Liver (tissue), 9 donors: ENCODE measurements around the gene SLC39A13. TPM values are rescaled to one million over a fixed set of nuclear protein-coding genes. Genes with fewer than 3 reads are reported as not detected.

Source experiments
- DNase-seq: peaks from one replicate; pipeline ENCODE4 v3.0.0-alpha.2; 2017; ENCODE audit warnings: low spot score
- H3K27ac ChIP-seq, 2 donors: one replicate each; pipeline ENCODE4 v1.7.0; 2013; ENCODE audit warnings: inconsistent platforms in 2 of 2, low read length in 2 of 2, control low read depth in 1 of 2, low read depth in 1 of 2, mild to moderate bottlenecking in 1 of 2
- H3K27me3 ChIP-seq, 4 donors: one replicate each; pipeline versions ENCODE4 v1.6.1 to v1.7.0; 2013; ENCODE audit warnings: low read length in 3 of 4, inconsistent platforms in 1 of 4, mild to moderate bottlenecking in 1 of 4, moderate library complexity in 1 of 4; ENCODE audit not compliant: control insufficient read depth in 4 of 4, insufficient read depth in 4 of 4
- H3K36me3 ChIP-seq, 4 donors: one replicate each; pipeline versions ENCODE4 v1.6.1 to v1.7.0; 2013; ENCODE audit warnings: low read length in 3 of 4, mild to moderate bottlenecking in 3 of 4, low read depth in 1 of 4, moderate library complexity in 1 of 4; ENCODE audit not compliant: control insufficient read depth in 4 of 4, insufficient read depth in 3 of 4
- H3K4me1 ChIP-seq, 4 donors: one replicate each; pipeline versions ENCODE4 v1.6.1 to v1.7.0; 2013; ENCODE audit warnings: low read length in 3 of 4, mild to moderate bottlenecking in 3 of 4, moderate library complexity in 1 of 4; ENCODE audit not compliant: control insufficient read depth in 4 of 4, insufficient read depth in 4 of 4
- H3K4me3 ChIP-seq, 3 donors: one replicate each; pipeline versions ENCODE4 v1.6.1 to v1.7.0; 2013; ENCODE audit warnings: low read length in 3 of 3, control low read depth in 1 of 3, low read depth in 1 of 3, mild to moderate bottlenecking in 1 of 3
- H3K9ac ChIP-seq, 2 donors: one replicate each; pipeline ENCODE4 v1.7.0; 2013; ENCODE audit warnings: low read length in 2 of 2, mild to moderate bottlenecking in 2 of 2, moderate library complexity in 2 of 2, control low read depth in 1 of 2, low read depth in 1 of 2
- H3K9me3 ChIP-seq, 4 donors: one replicate each; pipeline versions ENCODE4 v1.6.1 to v1.7.0; 2013; ENCODE audit warnings: low read length in 3 of 4; ENCODE audit not compliant: control insufficient read depth in 4 of 4
- EGR1 ChIP-seq, 2 donors: IDR thresholded peaks; 2 replicates each; pipeline ENCODE4 v1.6.1; 2016 to 2018; ENCODE audit warnings: antibody characterized with exemption in 2 of 2, low read depth in 2 of 2
- FOXA1 ChIP-seq: IDR thresholded peaks from 2 replicates; pipeline ENCODE4 v1.6.1; 2016; ENCODE audit warnings: antibody characterized with exemption
- FOXA2 ChIP-seq: IDR thresholded peaks from 2 replicates; pipeline ENCODE4 v1.6.1; 2016; ENCODE audit warnings: antibody characterized with exemption
- GABPA ChIP-seq, 2 donors: IDR thresholded peaks in 1 of 2; conservative IDR thresholded peaks in 1 of 2; 2 replicates each; pipeline ENCODE4 v1.6.1; 2016; ENCODE audit warnings: antibody characterized with exemption in 2 of 2, mild to moderate bottlenecking in 1 of 2, moderate library complexity in 1 of 2
- HNF4A ChIP-seq, 2 donors: conservative IDR thresholded peaks; 2 replicates each; pipeline ENCODE4 v1.6.1; 2016; ENCODE audit warnings: antibody characterized with exemption in 2 of 2, mild to moderate bottlenecking in 2 of 2
- HNF4G ChIP-seq: IDR thresholded peaks from 2 replicates; pipeline ENCODE4 v1.6.1; 2016; ENCODE audit warnings: antibody characterized with exemption
- JUND ChIP-seq, 2 donors: IDR thresholded peaks; 2 replicates each; pipeline ENCODE4 v1.6.1; 2016; ENCODE audit warnings: antibody characterized with exemption in 2 of 2
- NR2F2 ChIP-seq: IDR thresholded peaks from 2 replicates; pipeline ENCODE4 v1.6.1; 2016; ENCODE audit warnings: antibody characterized with exemption
- RAD21 ChIP-seq, 2 donors: IDR thresholded peaks; 2 replicates each; pipeline ENCODE4 v1.6.1; 2016; ENCODE audit warnings: antibody characterized with exemption in 2 of 2, mild to moderate bottlenecking in 2 of 2
- RXRA ChIP-seq, 2 donors: IDR thresholded peaks; 2 replicates each; pipeline ENCODE4 v1.6.1; 2017 to 2018; ENCODE audit warnings: antibody characterized with exemption in 2 of 2, mild to moderate bottlenecking in 1 of 2
- SP1 ChIP-seq: IDR thresholded peaks from 2 replicates; pipeline ENCODE4 v1.6.1; 2018; ENCODE audit warnings: antibody characterized with exemption, mild to moderate bottlenecking
- TAF1 ChIP-seq: conservative IDR thresholded peaks from 2 replicates; pipeline ENCODE4 v1.6.1; 2016; ENCODE audit warnings: antibody characterized with exemption, mild to moderate bottlenecking
- YY1 ChIP-seq: IDR thresholded peaks from 2 replicates; pipeline ENCODE4 v1.6.1; 2016; ENCODE audit warnings: antibody characterized with exemption, mild to moderate bottlenecking
- WGBS: extraction: QIAGEN DNeasy Blood & Tissue Kit; methylation state at CpG from one replicate; pipeline ENCODE4 v1.1.7; 2013; 5-methylcytosine and 5-hydroxymethylcytosine counted together
- polyA plus RNA-seq, 2 donors: library from polyadenylated mRNA; stranded (reverse) in 1 of 2; unstranded in 1 of 2; fragments of 200-250 nt in 1 of 2; fragments of >200 nt in 1 of 2; fragmentation: Nextera tagmentation in 1 of 2; extraction: Ambion mirVana in 1 of 2; gene quantifications; one replicate each; pipeline versions ENCODE4 v1.2.1 to v1.2.3, GENCODE V29; 2013 to 2015
- total RNA-seq, 2 donors: library from RNA; depleted of rRNA; stranded (reverse); fragments of >200 nt; gene quantifications; one replicate each; pipeline ENCODE4 v1.2.3, GENCODE V29; 2014
- TF ChIP-seq, protein P1 (sequence below): IDR thresholded peaks from 2 replicates; pipeline ENCODE4 v1.6.1; 2016; ENCODE audit warnings: antibody characterized with exemption
- TF ChIP-seq, protein P2 (sequence below): IDR thresholded peaks from 2 replicates; pipeline ENCODE4 v1.6.1; 2016; ENCODE audit warnings: antibody characterized with exemption
- TF ChIP-seq, protein P3 (sequence below): fragments of 150-350 bp; IDR thresholded peaks from 2 replicates; pipeline ENCODE4 v1.5.1; 2017; ENCODE audit warnings: improper control_type of control experiment, low read depth, low read length; ENCODE audit not compliant: missing input control
- TF ChIP-seq, protein P4 (sequence below): IDR thresholded peaks from 2 replicates; pipeline ENCODE4 v1.6.1; 2016; ENCODE audit warnings: antibody characterized with exemption, mild to moderate bottlenecking
- donor health status: healthy.
- donor health status: healthy.
- donor health status: healthy.
- donor health status: healthy.
- donor health status: healthy.

SLC39A13 gene
- total and polyA plus RNA-seq, 4 donors = 8.2 to 17.5 (median 10.7) TPM

DNA sequence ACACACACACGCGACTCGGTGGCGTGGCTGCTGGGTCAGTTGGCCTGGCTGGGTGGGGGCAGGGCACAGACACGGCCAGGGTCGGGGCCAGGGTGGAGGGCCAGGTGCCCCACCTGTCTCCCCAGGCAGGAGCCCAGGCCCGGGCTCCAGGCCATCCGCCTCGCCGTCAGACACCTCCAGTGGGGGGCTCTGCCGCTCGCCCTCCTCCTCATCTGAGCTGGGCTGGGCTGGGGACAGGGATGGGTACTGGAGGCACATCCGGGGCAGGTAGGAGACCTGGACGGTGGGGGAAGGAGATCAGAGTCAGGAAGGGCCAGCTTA, 49.7 kb upstream of the SLC39A13 start (continued):
- TF ChIP-seq, protein P1, sequence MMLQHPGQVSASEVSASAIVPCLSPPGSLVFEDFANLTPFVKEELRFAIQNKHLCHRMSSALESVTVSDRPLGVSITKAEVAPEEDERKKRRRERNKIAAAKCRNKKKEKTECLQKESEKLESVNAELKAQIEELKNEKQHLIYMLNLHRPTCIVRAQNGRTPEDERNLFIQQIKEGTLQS = no peak
- TF ChIP-seq, protein P2, sequence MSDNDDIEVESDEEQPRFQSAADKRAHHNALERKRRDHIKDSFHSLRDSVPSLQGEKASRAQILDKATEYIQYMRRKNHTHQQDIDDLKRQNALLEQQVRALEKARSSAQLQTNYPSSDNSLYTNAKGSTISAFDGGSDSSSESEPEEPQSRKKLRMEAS = no peak
- TF ChIP-seq FOXA1 (no peak), EGR1 (IDR thresholded peaks at IDR 0.05; ENCODE audit: low read depth in 2 of 2) (no peak), TAF1 (no peak), SP1 (no peak), JUND (IDR thresholded peaks at IDR 0.05) (no peak), HNF4G (no peak), GABPA (IDR thresholded peaks at IDR 0.05 in 1 of 2, conservative IDR thresholded peaks at IDR 0.05 in 1 of 2) (no peak), HNF4A (conservative IDR thresholded peaks at IDR 0.05) (no peak), FOXA2 (no peak)

DNA sequence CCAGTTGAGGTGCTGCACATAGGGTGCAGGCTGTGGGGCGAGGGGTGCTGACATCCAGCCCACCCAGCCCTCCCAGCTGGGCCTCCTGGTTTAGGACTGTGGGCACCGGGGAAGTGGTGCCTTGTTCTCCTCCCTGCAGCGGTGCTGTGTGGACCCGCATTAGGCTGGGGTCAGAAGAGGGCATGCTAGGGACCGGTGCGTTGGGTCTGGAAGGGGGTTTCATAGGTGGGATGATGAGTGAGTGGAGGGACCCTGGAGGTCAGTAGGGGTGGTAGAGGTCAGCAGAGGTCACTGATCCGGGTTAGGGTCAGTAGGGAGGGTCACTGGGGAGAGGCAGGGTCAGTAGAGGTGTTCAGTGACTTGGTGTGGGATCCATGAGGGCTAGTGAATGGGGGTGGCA, 49.2 kb upstream of the SLC39A13 start:
- Histone ChIP-seq H3K4me1 (peaks cover 0 to 6% (median 0%) of the 10 kb centered on the region in 4 donors), H3K36me3 (no peaks in the 10 kb centered on the region), H3K4me3 (no peak overlapping the region), H3K9me3 (no peaks in the 10 kb centered on the region), H3K27ac (no peak overlapping the region), H3K27me3 (no peaks in the 10 kb centered on the region), H3K9ac (no peak overlapping the region)
- WGBS = 81% methylated on average over 7 of the region's 7 CpGs
- DNase-seq = no peak
- no peak for TF ChIP-seq GABPA (IDR thresholded peaks at IDR 0.05 in 1 of 2, conservative IDR thresholded peaks at IDR 0.05 in 1 of 2)
- no peak for TF ChIP-seq HNF4G
- no peak for TF ChIP-seq RXRA (IDR thresholded peaks at IDR 0.05)
- TF ChIP-seq SP1 = no peak
- no peak for TF ChIP-seq YY1
- TF ChIP-seq, protein P3, sequence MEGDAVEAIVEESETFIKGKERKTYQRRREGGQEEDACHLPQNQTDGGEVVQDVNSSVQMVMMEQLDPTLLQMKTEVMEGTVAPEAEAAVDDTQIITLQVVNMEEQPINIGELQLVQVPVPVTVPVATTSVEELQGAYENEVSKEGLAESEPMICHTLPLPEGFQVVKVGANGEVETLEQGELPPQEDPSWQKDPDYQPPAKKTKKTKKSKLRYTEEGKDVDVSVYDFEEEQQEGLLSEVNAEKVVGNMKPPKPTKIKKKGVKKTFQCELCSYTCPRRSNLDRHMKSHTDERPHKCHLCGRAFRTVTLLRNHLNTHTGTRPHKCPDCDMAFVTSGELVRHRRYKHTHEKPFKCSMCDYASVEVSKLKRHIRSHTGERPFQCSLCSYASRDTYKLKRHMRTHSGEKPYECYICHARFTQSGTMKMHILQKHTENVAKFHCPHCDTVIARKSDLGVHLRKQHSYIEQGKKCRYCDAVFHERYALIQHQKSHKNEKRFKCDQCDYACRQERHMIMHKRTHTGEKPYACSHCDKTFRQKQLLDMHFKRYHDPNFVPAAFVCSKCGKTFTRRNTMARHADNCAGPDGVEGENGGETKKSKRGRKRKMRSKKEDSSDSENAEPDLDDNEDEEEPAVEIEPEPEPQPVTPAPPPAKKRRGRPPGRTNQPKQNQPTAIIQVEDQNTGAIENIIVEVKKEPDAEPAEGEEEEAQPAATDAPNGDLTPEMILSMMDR = no peak
- TF ChIP-seq, protein P1 = no peak
- TF ChIP-seq JUND (IDR thresholded peaks at IDR 0.05) = no peak
- TF ChIP-seq TAF1 = no peak
- no peak for TF ChIP-seq NR2F2
- TF ChIP-seq, protein P4, sequence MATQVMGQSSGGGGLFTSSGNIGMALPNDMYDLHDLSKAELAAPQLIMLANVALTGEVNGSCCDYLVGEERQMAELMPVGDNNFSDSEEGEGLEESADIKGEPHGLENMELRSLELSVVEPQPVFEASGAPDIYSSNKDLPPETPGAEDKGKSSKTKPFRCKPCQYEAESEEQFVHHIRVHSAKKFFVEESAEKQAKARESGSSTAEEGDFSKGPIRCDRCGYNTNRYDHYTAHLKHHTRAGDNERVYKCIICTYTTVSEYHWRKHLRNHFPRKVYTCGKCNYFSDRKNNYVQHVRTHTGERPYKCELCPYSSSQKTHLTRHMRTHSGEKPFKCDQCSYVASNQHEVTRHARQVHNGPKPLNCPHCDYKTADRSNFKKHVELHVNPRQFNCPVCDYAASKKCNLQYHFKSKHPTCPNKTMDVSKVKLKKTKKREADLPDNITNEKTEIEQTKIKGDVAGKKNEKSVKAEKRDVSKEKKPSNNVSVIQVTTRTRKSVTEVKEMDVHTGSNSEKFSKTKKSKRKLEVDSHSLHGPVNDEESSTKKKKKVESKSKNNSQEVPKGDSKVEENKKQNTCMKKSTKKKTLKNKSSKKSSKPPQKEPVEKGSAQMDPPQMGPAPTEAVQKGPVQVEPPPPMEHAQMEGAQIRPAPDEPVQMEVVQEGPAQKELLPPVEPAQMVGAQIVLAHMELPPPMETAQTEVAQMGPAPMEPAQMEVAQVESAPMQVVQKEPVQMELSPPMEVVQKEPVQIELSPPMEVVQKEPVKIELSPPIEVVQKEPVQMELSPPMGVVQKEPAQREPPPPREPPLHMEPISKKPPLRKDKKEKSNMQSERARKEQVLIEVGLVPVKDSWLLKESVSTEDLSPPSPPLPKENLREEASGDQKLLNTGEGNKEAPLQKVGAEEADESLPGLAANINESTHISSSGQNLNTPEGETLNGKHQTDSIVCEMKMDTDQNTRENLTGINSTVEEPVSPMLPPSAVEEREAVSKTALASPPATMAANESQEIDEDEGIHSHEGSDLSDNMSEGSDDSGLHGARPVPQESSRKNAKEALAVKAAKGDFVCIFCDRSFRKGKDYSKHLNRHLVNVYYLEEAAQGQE = no peak
- TF ChIP-seq FOXA2 = no peak
- TF ChIP-seq, protein P2 = no peak
- no peak for TF ChIP-seq RAD21 (IDR thresholded peaks at IDR 0.05)
- no peak for TF ChIP-seq EGR1 (IDR thresholded peaks at IDR 0.05; ENCODE audit: low read depth in 2 of 2)
